HG02943 (cell line): ENCODE data around the gene FBXL14.

Experiments used
- ATAC-seq: cut with Tn5 transposase; IDR thresholded peaks from one replicate; pipeline ENCODE4 v1.9.1; 2021; ENCODE audit warnings: mild to moderate bottlenecking, low read depth, moderate library complexity; ENCODE audit not compliant: unreplicated experiment

FBXL14 gene

GRCh38 chr12:1595026-1595561 lies 713 bp upstream of the FBXL14 start:
- no peak for ATAC-seq

GRCh38 chr12:1594006-1594260 lies 448 bp downstream of the FBXL14 start:
- ATAC-seq: peak; percentile 49

- peak; percentile 25 for ATAC-seq
Observed at GRCh38 chr12:1593174-1594005, 991 bp downstream of the FBXL14 start.

- ATAC-seq: no peak
Observed at GRCh38 chr12:1592444-1593173, 1.8 kb downstream of the FBXL14 start.

- no peak for ATAC-seq
Observed at GRCh38 chr12:1591543-1591942, 2.8 kb downstream of the FBXL14 start.

GRCh38 chr12:1591034-1591433 lies 3.3 kb downstream of the FBXL14 start:
- ATAC-seq: no peak

- no peak for ATAC-seq
Observed at GRCh38 chr12:1590221-1590979, 4.0 kb downstream of the FBXL14 start.

GRCh38 chr12:1588575-1588947 lies 5.8 kb downstream of the FBXL14 start:
- no peak for ATAC-seq

- no peak for ATAC-seq
Observed at GRCh38 chr12:1587927-1588574, 6.3 kb downstream of the FBXL14 start.

GRCh38 chr12:1584326-1584725 lies 10.1 kb downstream of the FBXL14 start:
- no peak for ATAC-seq

GRCh38 chr12:1583421-1584078 lies 10.8 kb downstream of the FBXL14 start:
- ATAC-seq: no peak

GRCh38 chr12:1582709-1583050 lies 11.7 kb downstream of the FBXL14 start:
- no peak for ATAC-seq

GRCh38 chr12:1581973-1582708 lies 12.2 kb downstream of the FBXL14 start:
- no peak for ATAC-seq

- no peak for ATAC-seq
Observed at GRCh38 chr12:1580526-1580925, 13.9 kb downstream of the FBXL14 start.

- ATAC-seq: no peak
Observed at GRCh38 chr12:1579651-1580435, 14.5 kb downstream of the FBXL14 start.

- ATAC-seq: no peak
Observed at GRCh38 chr12:1576410-1577241, 17.8 kb downstream of the FBXL14 start.

- no peak for ATAC-seq
Observed at GRCh38 chr12:1575408-1576401, 18.7 kb downstream of the FBXL14 start.
